ENCODE measurements around the gene ERC2. TPM values are rescaled to one million over a fixed set of nuclear protein-coding genes. Genes with fewer than 3 reads are reported as not detected.

ERC2 gene
- total RNA-seq, 1 experiment from 2014 or later = 0.90 TPM

- Histone ChIP-seq H3K4me1 (ENCODE audit: insufficient read depth, low read length, poor library complexity, severe bottlenecking) (no peaks in the 10 kb centered on the region), H3K27ac (ENCODE audit: low read depth, low read length, poor library complexity, severe bottlenecking) (no peak overlapping the region), H3K27me3 (replicated peaks; ENCODE audit: insufficient read depth, low read depth, low read length, poor library complexity) (no peaks in the 10 kb centered on the region), H3K36me3 (ENCODE audit: insufficient read depth, low read length, poor library complexity, severe bottlenecking) (no peaks in the 10 kb centered on the region), H3K4me3 (ENCODE audit: low read depth, low read length, poor library complexity, severe bottlenecking) (no peak overlapping the region), H3K9me3 (ENCODE audit: low read depth, low read length, poor library complexity, severe bottlenecking) (no peaks in the 10 kb centered on the region)
- POLR2A ChIA-PET (ENCODE audit: low non-redundant PET) = no interaction called here
- no TSS peak for BruUV-seq (replicated peaks)
- no peak for DNase-seq (ENCODE audit: low spot score)
- intact Hi-C loops (cut with micrococcal nuclease; ENCODE audit: unreplicated experiment) = no loop called here
- TF ChIP-seq EZH2 (IDR thresholded peaks at IDR 0.05; ENCODE audit: borderline replicate concordance, low read depth, low read length, poor library complexity, severe bottlenecking) = no peak
- TF ChIP-seq, protein P1, sequence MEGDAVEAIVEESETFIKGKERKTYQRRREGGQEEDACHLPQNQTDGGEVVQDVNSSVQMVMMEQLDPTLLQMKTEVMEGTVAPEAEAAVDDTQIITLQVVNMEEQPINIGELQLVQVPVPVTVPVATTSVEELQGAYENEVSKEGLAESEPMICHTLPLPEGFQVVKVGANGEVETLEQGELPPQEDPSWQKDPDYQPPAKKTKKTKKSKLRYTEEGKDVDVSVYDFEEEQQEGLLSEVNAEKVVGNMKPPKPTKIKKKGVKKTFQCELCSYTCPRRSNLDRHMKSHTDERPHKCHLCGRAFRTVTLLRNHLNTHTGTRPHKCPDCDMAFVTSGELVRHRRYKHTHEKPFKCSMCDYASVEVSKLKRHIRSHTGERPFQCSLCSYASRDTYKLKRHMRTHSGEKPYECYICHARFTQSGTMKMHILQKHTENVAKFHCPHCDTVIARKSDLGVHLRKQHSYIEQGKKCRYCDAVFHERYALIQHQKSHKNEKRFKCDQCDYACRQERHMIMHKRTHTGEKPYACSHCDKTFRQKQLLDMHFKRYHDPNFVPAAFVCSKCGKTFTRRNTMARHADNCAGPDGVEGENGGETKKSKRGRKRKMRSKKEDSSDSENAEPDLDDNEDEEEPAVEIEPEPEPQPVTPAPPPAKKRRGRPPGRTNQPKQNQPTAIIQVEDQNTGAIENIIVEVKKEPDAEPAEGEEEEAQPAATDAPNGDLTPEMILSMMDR (conservative IDR thresholded peaks at IDR 0.05; ENCODE audit: low read depth, low read length) = no peak
- CTCF ChIA-PET = no interaction called here
Measured at GRCh38 chr3:55676643-55677042, 791.6 kb downstream of the ERC2 start.

DNA sequence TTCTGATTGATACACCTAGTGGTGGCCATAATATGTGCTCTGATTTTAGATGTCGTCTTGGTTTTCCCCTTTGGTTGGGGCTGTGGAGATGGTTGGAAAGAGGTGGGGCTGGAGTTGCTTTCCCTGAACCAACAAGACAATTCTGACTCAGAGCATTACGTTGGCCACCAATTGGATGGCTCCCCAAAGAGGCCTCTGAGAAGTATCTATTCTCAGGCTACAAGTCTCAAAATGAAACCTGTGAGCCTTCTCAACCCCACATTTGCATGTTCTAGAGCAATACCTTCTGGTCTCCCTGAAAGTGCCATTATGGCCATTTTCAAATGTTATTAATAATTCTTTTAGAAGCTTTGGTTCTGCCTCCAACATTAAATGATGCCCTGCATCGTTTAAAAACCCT is 792.8 kb downstream of the ERC2 start:
- BruUV-seq (replicated peaks) = no TSS peak
- H3K27ac ChIP-seq (ENCODE audit: low read depth, low read length, poor library complexity, severe bottlenecking) = no peak overlapping the region
- CTCF ChIA-PET = no interaction called here

GRCh38 chr3:55673764-55674163 is 794.5 kb downstream of the ERC2 start:
- POLR2A ChIA-PET (ENCODE audit: low non-redundant PET) = no interaction called here
- no peak overlapping the region for H3K4me3 ChIP-seq (ENCODE audit: low read depth, low read length, poor library complexity, severe bottlenecking)
- DNase-seq (ENCODE audit: low spot score) = no peak
- H3K9me3 ChIP-seq (ENCODE audit: low read depth, low read length, poor library complexity, severe bottlenecking) = no peaks in the 10 kb centered on the region
- CTCF ChIA-PET = no interaction called here
- TF ChIP-seq EZH2 (IDR thresholded peaks at IDR 0.05; ENCODE audit: borderline replicate concordance, low read depth, low read length, poor library complexity, severe bottlenecking) = no peak
- TF ChIP-seq, protein P1 (conservative IDR thresholded peaks at IDR 0.05; ENCODE audit: low read depth, low read length) = no peak
- BruUV-seq (replicated peaks) = no TSS peak
- no peaks in the 10 kb centered on the region for H3K4me1 ChIP-seq (ENCODE audit: insufficient read depth, low read length, poor library complexity, severe bottlenecking)
- H3K36me3 ChIP-seq (ENCODE audit: insufficient read depth, low read length, poor library complexity, severe bottlenecking) = no peaks in the 10 kb centered on the region
- no peak overlapping the region for H3K27ac ChIP-seq (ENCODE audit: low read depth, low read length, poor library complexity, severe bottlenecking)
- H3K27me3 ChIP-seq (replicated peaks; ENCODE audit: insufficient read depth, low read depth, low read length, poor library complexity) = no peaks in the 10 kb centered on the region
- intact Hi-C loops (cut with micrococcal nuclease; ENCODE audit: unreplicated experiment) = no loop called here

More for the DNA sequence above, 792.8 kb downstream of the ERC2 start:
- POLR2A ChIA-PET (ENCODE audit: low non-redundant PET) = no interaction called here
- H3K36me3 ChIP-seq (ENCODE audit: insufficient read depth, low read length, poor library complexity, severe bottlenecking) = no peaks in the 10 kb centered on the region
- intact Hi-C loops (cut with micrococcal nuclease; ENCODE audit: unreplicated experiment) = no loop called here
- TF ChIP-seq, protein P1 (conservative IDR thresholded peaks at IDR 0.05; ENCODE audit: low read depth, low read length) = no peak
- TF ChIP-seq EZH2 (IDR thresholded peaks at IDR 0.05; ENCODE audit: borderline replicate concordance, low read depth, low read length, poor library complexity, severe bottlenecking) = no peak
- DNase-seq (ENCODE audit: low spot score) = no peak
- no peak overlapping the region for H3K4me3 ChIP-seq (ENCODE audit: low read depth, low read length, poor library complexity, severe bottlenecking)
- H3K4me1 ChIP-seq (ENCODE audit: insufficient read depth, low read length, poor library complexity, severe bottlenecking) = no peaks in the 10 kb centered on the region
- H3K27me3 ChIP-seq (replicated peaks; ENCODE audit: insufficient read depth, low read depth, low read length, poor library complexity) = no peaks in the 10 kb centered on the region
- H3K9me3 ChIP-seq (ENCODE audit: low read depth, low read length, poor library complexity, severe bottlenecking) = no peaks in the 10 kb centered on the region

Data from A673 (cell line).